ENCODE results near the gene LOXL3.

DNA sequence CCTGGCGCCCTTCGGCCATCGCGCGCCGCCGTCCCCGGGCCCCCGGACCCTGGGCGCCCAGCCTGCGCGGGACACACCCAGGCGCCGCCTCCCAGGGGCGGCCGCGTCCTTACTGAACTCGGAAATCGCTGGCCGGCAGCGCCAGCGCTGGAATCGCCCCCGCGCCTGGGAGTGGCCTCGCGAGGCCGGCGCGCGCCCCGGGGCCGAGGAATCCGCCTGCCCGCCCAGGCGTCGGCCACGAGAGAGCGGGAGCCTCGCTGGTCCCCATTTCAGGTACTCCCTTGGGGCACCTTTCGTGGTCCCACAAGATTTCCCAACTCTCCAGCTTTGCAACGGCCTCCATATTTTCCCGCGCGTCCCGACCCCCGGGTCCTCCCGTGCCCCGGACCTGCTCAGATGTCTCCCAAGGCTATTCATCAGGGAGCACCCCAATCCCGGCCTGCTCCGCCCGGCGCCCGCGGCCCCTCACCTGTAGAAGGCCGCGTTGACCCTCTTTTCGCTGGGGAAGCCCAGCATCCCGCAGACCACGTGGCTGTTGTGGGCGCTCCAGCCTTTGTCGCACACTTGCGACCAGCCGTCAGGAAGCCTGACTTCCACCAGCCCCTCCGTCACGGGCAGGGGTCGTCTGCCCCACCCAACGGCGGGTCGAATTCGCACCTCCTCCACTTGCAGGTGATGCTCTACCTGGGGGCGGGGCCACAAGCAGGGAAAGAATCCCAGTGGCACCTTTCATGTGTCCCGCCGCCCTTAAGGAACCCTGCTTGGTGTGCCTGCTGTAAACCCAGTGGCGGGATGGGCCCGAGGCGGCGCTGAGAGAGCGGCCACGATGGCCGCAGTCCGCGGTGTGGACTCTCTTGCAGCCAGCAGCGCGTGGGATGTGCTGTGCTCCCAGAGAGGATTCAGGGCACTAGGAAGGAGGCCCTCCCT, 4.6 kb downstream of the LOXL3 start:
- TF ChIP-seq, protein P1, sequence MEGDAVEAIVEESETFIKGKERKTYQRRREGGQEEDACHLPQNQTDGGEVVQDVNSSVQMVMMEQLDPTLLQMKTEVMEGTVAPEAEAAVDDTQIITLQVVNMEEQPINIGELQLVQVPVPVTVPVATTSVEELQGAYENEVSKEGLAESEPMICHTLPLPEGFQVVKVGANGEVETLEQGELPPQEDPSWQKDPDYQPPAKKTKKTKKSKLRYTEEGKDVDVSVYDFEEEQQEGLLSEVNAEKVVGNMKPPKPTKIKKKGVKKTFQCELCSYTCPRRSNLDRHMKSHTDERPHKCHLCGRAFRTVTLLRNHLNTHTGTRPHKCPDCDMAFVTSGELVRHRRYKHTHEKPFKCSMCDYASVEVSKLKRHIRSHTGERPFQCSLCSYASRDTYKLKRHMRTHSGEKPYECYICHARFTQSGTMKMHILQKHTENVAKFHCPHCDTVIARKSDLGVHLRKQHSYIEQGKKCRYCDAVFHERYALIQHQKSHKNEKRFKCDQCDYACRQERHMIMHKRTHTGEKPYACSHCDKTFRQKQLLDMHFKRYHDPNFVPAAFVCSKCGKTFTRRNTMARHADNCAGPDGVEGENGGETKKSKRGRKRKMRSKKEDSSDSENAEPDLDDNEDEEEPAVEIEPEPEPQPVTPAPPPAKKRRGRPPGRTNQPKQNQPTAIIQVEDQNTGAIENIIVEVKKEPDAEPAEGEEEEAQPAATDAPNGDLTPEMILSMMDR (conservative IDR thresholded peaks at IDR 0.05; ENCODE audit: low read depth, low read length) = no peak
- no peak for TF ChIP-seq EZH2phosphoT487 (IDR thresholded peaks at IDR 0.05; ENCODE audit: borderline replicate concordance, low read length)

Data from PC-3 (cell line).